ENCODE data around the gene SOX18. TPM values are rescaled to one million over a fixed set of nuclear protein-coding genes. Genes with fewer than 3 reads are reported as not detected.

SOX18 gene
- total RNA-seq, 1 donor from 2014 or later, result not detected

- peak; percentile 34 for DNase-seq (ENCODE audit: low read depth)
Observed at GRCh38 chr20:64053841-64054661, 4.6 kb upstream of the SOX18 start.

DNA sequence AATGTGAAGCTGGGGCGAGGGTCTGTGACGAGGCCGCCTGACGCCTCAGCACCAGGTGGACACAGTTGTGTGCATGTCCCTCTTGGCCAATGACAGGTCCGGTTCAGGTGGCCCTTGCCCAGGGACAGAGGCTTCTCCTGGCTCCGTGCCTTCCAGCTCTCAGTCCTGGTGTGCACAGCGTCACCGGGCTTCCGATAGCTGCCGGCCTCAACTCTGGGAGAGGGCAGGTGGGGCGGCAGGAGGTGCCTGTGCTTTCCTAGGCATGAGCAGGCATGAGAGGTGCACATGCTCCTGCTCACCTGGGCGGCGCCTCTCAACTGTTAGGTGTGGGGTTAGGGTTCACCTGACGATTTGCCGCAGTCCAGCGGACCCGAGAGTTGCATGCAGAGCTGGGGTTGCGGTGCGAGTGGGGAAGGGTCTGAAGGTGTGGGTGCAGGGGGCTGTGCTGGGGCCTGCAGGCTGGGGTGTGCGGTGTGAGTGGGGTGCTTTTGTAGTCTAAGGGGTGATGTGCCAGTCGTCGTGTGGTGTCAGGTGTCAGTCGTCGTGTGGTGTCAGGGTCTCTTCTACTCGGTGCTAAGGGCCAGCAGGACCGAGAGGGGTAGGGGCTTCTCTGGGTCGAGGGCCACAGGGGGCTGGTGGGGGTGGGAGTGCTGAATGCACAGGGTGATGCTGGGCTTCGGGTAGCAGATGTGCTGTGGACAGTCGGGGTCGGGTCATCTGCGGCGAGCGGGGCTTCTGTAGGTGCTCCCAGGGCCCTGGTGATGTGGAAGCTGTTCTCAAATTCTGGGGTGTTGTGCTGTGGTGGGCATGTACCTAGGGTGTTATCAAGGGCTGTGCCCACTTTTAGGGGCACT lies 3.8 kb upstream of the SOX18 start:
- DNase-seq (ENCODE audit: low read depth), result no peak

GRCh38 chr20:64052326-64052722 lies 2.9 kb upstream of the SOX18 start:
- DNase-seq (ENCODE audit: low read depth), result no peak

DNA sequence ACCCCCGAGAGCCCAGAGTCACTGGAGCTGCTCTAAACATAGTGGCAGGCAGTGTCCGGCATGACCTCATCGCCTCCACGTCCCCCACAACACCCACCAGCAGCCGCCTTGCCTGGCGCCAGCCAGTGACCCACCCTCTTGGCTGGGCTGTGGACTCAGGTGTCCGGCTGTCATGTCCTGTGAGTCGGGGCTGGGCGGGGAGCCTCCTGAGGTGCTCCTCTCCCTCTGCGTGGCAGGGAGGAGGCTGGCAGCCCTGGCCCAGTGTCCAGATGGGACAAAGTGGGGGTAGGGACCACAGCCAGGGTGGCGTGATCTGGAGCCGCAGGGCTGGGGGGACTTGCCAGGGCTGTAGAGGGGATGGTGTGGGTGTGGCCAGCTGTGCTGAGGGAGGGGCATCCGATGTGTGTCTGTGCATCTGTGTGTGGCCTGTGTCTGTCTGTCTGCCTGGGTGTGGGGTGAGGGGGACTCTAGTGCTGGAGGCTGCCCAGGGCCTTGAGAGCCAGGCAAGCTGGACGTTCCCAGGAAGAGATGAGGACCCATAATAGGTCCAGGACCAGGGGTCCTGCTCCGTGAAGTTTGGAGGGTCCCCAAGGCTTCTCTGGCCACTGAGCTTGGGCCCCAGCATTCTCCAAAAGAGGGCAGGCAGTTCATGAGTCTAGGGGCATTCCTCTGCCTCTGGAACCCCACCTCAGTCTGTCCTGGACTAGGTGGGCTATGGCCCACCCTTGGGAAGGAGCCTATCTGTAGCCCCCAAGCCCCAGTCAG lies 2.3 kb upstream of the SOX18 start:
- DNase-seq (ENCODE audit: low read depth), result no peak

DNA sequence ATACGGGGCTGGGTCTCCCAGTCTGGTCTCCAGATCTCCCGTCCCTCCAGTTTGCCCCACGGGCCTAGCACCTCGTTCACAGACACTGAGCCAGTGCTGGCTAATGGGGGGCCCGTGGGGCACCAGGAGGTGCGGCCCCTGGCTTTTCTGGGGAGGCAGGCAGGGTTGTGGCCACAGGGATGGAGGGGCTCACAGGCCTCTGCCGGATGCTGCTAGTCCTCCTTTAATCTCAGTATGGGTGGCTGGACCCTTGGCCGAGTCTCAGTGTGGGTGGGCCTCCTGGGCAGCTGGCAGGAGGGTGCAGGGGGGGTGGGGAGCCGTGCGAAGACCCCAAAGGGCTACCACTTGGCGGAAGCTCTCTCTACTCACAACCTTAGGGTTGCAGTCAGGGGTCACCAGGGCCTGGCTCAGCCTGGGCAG lies 1.6 kb upstream of the SOX18 start:
- DNase-seq (ENCODE audit: low read depth), result no peak

DNA sequence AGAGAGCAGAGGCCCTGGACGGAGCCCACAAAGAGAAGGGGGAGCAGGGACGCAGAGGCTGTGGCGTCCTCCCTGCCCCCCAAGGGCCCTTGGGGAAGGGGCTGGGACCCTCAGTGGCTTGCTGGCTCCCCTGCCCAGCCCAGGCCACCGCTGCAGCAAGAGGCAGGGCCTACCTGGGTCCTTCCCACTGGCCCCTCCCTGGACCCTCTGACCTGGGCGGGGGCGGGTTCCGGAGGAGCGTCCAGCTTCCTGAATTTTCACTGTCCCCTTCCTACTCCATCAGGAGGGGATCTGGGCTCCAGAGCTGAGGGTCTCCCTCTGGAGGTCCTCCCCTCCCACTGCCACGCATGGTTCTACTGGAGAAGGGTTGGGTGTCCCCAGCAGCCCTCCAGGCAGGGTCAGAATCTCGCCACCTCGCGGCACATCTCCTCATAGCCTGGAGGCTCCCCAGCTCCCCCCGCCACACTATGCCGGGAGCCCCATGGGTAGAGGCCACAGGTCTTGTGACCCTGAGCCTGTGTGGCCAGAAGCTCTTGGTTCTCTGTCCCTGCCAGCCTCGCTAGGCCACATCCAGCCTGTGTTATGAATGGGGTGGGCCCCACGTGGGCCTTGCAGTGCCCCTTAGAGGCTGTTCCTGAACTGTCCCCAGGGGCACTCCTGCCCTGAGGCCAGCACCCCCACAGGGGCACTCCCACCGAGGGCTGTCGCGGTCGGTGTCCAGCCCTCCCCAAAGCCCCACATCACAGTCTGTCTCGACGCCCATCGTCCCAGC lies 1.0 kb upstream of the SOX18 start:
- no peak for DNase-seq (ENCODE audit: low read depth)

GRCh38 chr20:64049878-64050260 lies 430 bp upstream of the SOX18 start:
- DNase-seq (ENCODE audit: low read depth), result no peak

DNA sequence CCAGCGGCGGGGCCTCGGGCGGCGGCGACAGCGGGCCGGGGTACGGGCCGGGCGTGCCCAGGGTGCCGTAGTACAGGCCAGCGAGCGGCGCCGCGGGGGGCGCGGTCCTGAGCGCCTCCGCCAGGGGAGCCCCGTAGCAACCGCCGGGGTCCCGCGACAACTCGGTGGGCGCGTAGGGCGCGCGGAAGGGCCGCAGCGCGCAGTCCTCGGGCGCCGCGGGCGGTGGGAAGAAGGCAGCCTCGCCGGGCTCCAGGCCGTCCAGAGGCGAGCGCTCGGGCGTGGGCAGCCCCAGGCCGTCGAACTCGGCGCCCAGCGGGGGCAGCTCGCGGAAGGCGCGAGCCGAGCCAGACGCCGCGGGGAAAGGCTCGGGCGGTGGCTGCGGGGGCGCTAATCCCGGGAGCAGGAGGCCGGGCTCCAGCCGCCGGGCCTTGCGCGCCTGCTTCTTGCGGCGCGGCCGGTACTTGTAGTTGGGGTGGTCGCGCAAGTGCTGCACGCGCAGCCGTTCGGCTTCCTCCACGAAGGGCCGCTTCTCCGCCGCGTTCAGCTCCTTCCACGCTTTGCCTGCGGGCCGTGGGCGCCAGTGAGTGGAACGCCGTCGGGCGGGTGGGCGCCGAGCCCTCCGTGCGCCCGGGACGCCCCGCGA lies 916 bp downstream of the SOX18 start:
- no peak for DNase-seq (ENCODE audit: low read depth)

GRCh38 chr20:64047968-64048401 lies 1.5 kb downstream of the SOX18 start:
- no peak for DNase-seq (ENCODE audit: low read depth)

DNA sequence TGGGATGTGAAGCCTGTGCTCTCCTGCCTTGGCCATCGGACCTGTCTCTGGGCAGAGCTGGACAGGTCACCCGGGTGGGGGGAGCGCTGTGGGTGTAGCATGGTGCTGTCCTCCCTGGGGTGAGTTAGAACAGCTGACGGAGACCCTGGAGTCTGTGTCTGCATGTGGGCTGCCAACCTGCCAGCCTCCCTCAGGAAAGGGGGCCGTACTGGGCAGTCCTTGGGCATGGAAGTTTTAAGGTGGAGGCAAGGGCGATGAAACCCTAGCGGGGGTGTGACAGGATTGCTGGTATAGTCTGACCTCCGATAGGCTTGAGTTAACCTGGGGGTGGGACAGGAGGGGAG lies 2.4 kb downstream of the SOX18 start:
- no peak for DNase-seq (ENCODE audit: low read depth)

DNA sequence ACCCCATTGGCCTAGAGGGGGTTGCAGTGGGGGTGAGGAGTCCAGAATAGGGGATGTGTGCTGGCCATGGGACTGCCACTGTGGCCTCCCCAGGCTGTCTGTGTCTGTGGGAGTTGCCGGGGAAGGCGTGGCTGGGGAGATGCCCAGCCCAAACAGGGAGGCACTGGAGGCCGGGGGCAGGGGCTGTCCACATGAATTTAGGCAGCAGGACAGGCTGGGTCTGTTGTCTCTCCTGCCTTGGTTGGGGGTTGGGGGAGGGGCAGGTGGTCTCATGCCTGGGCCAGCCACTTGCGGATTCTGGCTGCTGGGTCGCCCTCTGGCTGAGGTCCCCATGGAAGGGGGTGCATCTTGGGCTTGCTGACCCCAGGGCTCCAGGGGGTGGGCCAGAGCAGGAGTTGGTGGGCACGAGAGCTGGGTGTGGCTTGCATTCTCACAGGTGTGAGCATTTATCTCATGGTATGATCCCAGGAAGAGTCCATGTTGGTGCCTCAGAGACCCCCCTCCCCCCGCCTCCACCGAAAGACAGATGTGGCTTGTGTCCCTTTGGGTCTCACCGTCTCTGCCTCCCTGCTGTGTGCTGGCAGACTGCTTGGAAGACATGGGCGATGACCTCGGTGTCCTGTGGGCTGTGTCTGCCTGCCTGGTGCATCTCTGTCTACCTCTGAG lies 4.0 kb downstream of the SOX18 start:
- DNase-seq (ENCODE audit: low read depth), result no peak

DNA sequence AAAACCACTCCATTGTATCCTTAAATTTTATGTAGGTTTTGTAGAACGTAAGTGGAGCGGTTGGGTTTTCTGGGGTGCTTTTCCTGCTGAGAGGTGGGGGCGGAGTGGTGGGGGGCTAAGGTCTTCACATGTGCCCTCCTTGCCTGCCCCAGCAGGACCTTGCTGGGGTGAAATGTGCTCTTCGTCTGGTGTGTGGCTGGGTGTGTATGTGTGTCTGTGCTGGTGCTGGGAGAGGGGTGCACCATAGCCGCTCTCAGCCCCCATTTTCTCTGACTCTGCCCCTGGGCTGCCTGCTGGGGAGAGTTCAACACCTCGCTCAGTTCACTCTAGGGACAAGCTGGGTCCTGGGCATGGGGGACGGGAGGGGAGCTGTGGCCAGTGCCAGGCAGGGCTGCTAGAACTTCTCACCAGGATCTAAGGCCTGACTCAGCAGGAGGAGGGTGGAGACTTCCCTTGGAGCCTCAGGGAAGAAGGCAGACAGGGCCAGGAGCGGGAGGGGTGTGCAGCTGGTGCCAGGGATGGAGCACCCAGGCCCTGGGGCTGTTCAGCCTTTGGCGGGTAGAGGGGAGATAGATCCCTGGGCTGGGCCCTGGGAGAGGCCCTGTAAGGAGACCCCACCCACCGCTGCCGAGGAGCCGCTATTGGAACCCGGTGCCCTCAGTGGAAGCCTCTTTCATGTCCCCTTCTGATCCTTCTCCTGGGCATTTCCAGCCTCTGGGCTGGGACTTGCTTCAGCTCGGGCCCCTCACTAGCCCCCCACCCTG lies 4.8 kb downstream of the SOX18 start:
- peak; percentile 41 for DNase-seq (ENCODE audit: low read depth)

- no peak for DNase-seq (ENCODE audit: low read depth)
Observed at GRCh38 chr20:64043768-64044167, 5.7 kb downstream of the SOX18 start.

- DNase-seq (ENCODE audit: low read depth), result no peak
Observed at GRCh38 chr20:64042054-64042781, 7.2 kb downstream of the SOX18 start.

- DNase-seq (ENCODE audit: low read depth), result no peak
Observed at GRCh38 chr20:64041781-64042053, 7.7 kb downstream of the SOX18 start.

DNA sequence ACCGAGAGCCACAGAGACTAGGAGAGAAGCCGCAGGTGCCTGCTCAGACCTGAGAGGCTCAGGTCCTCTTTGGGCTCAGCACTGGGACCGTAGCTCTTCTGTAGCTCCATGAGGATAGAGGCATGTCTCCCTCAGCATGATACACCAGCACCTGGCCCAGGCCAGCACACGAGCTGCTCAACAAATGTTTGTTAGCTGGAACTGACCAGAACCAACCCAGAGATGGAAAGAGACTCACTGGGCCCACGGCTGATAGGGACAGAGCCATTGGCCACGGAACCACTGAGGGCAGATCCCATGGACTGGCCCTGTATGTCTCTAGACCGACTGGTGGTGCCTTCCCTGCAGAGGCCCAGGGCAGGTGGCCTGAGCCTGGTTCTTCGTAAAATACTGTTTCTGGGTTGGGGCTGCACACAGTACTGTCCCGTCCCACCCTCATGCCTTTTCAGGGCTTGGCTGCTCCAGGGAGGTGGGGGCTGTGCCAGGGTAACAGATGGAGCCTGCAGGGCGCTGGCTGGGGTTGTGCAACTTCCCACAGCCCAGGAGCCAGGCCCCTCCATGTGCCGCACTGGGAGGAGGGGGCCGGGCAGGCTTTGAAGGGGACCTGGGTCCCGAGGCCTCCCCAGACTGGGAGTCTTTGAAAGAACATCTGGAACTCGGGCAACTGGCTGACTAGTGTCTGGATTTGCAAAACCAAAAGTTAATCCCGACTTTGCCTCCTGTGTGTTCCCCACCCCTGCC lies 8.2 kb downstream of the SOX18 start:
- no peak for DNase-seq (ENCODE audit: low read depth)

- DNase-seq (ENCODE audit: low read depth), result no peak
Observed at GRCh38 chr20:64040231-64041039, 9.0 kb downstream of the SOX18 start.

All from myocyte (in vitro differentiated cells).